ENCODE data around the gene AZU1. TPM values are rescaled to one million over a fixed set of nuclear protein-coding genes. Genes with fewer than 3 reads are reported as not detected.

The AZU1 gene
- total RNA-seq, 1 experiment from 2014 or later: 5.8 TPM

DNA sequence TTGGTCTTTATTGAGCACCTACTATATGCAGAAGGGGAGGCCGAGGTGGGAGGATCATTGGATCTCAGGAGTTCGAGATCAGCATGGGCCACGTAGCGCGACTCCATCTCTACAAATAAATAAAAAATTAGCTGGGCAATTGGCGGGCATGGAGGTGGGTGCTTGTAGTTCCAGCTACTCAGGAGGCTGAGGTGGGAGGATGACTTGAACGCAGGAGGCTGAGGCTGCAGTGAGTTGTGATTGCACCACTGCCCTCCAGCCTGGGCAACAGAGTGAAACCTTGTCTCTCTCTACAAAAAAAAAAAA is 35.6 kb downstream of the AZU1 start:
- BruUV-seq (replicated peaks): no TSS peak
- Histone ChIP-seq H3K4me3 (ENCODE audit: low read depth in 2 of 2, low read length in 2 of 2) (no peak overlapping the region), H3K27me3 (ENCODE audit: control insufficient read depth, insufficient read depth, low read length) (no peaks in the 10 kb centered on the region), H3K36me3 (ENCODE audit: control insufficient read depth, insufficient read depth, low read length) (no peaks in the 10 kb centered on the region), H3K27ac (ENCODE audit: low read length) (no peak overlapping the region), H3K9me3 (ENCODE audit: control insufficient read depth, insufficient read depth, low read depth, low read length) (no peaks in the 10 kb centered on the region), H3K4me1 (ENCODE audit: control insufficient read depth, insufficient read depth, low read length) (peaks cover 7% of the 10 kb centered on the region)
- in situ Hi-C loops (cut with HindIII; ENCODE audit: low pct_unique_long_range_greater_than_20kb, low sequenced_read_pairs) (no loop called here), intact Hi-C loops (cut with micrococcal nuclease; ENCODE audit: unreplicated experiment) (no loop called here)
- TF ChIP-seq, protein P1, sequence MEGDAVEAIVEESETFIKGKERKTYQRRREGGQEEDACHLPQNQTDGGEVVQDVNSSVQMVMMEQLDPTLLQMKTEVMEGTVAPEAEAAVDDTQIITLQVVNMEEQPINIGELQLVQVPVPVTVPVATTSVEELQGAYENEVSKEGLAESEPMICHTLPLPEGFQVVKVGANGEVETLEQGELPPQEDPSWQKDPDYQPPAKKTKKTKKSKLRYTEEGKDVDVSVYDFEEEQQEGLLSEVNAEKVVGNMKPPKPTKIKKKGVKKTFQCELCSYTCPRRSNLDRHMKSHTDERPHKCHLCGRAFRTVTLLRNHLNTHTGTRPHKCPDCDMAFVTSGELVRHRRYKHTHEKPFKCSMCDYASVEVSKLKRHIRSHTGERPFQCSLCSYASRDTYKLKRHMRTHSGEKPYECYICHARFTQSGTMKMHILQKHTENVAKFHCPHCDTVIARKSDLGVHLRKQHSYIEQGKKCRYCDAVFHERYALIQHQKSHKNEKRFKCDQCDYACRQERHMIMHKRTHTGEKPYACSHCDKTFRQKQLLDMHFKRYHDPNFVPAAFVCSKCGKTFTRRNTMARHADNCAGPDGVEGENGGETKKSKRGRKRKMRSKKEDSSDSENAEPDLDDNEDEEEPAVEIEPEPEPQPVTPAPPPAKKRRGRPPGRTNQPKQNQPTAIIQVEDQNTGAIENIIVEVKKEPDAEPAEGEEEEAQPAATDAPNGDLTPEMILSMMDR (IDR thresholded peaks at IDR 0.05): no peak
- TF ChIP-seq POLR2AphosphoS5 (IDR thresholded peaks at IDR 0.05; ENCODE audit: low read depth, low read length): no peak
- POLR2A ChIA-PET: interaction anchor here (0.7 kb wide), 1 partner anchor 12 kb away, joined by 17 read pairs; no protein-coding TSS in a partner anchor
- DNase-seq (ENCODE audit: low read depth, low spot score): no peak
- CTCF ChIA-PET: no interaction called here
- ATAC-seq: no peak

DNA sequence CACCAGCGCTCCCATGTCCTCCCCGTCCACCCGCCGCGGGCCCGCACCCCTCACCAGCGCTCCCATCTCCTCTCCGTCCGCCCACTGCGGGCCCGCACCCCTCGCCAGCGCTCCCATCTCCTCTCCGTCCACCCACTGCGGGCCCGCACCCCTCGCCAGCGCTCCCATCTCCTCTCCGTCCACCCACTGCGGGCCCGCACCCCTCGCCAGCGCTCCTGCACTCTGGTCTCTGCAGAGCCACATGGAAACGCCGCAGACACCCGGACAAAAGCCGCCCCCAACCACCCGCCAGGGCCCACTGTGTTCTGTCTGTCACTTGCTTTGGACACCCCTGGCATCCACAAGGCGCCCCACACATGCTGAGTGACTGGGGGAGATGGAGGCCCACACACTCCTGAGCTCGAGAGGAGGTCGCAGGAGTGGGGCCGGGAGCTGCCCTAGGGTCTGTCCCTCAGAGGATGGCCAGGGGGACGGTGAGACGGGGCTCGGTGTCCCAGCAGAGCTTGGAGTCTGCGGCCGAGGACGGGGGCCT is 39.2 kb downstream of the AZU1 start:
- Histone ChIP-seq H3K9me3 (ENCODE audit: control insufficient read depth, insufficient read depth, low read depth, low read length) (no peaks in the 10 kb centered on the region), H3K4me1 (ENCODE audit: control insufficient read depth, insufficient read depth, low read length) (peaks cover 5% of the 10 kb centered on the region; the same call in 1 of the 2 replicates), H3K4me3 (ENCODE audit: low read depth in 2 of 2, low read length in 2 of 2) (no peak overlapping the region), H3K36me3 (ENCODE audit: control insufficient read depth, insufficient read depth, low read length) (no peaks in the 10 kb centered on the region), H3K27me3 (ENCODE audit: control insufficient read depth, insufficient read depth, low read length) (no peaks in the 10 kb centered on the region), H3K27ac (ENCODE audit: low read length) (no peak overlapping the region)
- intact Hi-C loops (cut with micrococcal nuclease; ENCODE audit: unreplicated experiment): no loop called here
- in situ Hi-C loops (cut with HindIII; ENCODE audit: low pct_unique_long_range_greater_than_20kb, low sequenced_read_pairs): no loop called here
- DNase-seq (ENCODE audit: low read depth, low spot score): no peak
- TF ChIP-seq SIN3A (IDR thresholded peaks at IDR 0.05; ENCODE audit: borderline replicate concordance, insufficient read depth, low read depth, low read length): no peak
- TF ChIP-seq, protein P1 (IDR thresholded peaks at IDR 0.05): no peak
- CTCF ChIA-PET: interaction anchor here (0.6 kb wide), 1 partner anchor 9 kb away, joined by 3 read pairs; no protein-coding TSS in a partner anchor
- POLR2A ChIA-PET: interaction anchor here (0.6 to 0.7 kb wide), 2 partner anchors 89 to 146 kb away, joined by 3 to 4 read pairs; no protein-coding TSS in a partner anchor
- no peak for ATAC-seq
- BruUV-seq (replicated peaks): no TSS peak

DNA sequence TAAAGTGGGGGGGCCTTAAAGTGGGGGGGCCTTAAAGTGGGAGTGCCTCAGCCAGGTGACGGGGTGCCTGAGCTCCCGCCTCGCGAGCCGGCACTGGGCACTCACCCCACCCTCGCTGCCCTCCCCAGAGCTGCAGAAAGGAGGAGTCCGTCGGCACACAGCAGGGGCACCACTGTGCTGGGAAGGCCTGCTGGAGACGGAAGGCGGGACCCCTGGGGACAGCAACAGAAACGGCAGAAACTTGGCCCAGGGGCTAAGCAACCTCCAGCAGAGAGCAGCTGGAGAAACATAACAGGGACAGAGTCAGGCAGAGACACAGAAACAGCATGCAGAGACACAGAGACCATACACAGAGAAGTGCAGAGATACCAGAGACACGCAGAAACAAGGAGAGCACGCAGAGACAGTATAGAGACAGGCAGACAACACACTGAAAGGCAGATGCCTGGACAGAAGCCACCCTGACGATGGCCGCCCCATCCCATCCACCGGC is 39.7 kb downstream of the AZU1 start:
- in situ Hi-C loops (cut with HindIII; ENCODE audit: low pct_unique_long_range_greater_than_20kb, low sequenced_read_pairs): no loop called here
- CTCF ChIA-PET: interaction anchor here (0.6 kb wide), 1 partner anchor 10 kb away, joined by 3 read pairs; no protein-coding TSS in a partner anchor
- intact Hi-C loops (cut with micrococcal nuclease; ENCODE audit: unreplicated experiment): no loop called here

More for the DNA sequence above, 39.7 kb downstream of the AZU1 start:
- DNase-seq (ENCODE audit: low read depth, low spot score) (no peak), ATAC-seq (peak; percentile 23)
- no TSS peak for BruUV-seq (replicated peaks)
- POLR2A ChIA-PET: interaction anchor here (0.6 to 0.7 kb wide), 2 partner anchors 89 to 146 kb away, joined by 3 to 4 read pairs; no protein-coding TSS in a partner anchor
- no peak for TF ChIP-seq SIN3A (IDR thresholded peaks at IDR 0.05; ENCODE audit: borderline replicate concordance, insufficient read depth, low read depth, low read length)
- TF ChIP-seq TCF7L2 (IDR thresholded peaks at IDR 0.05; ENCODE audit: low read depth, low read length): no peak
- TF ChIP-seq, protein P1 (IDR thresholded peaks at IDR 0.05): no peak
- TF ChIP-seq POLR2AphosphoS5 (IDR thresholded peaks at IDR 0.05; ENCODE audit: low read depth, low read length): no peak
- TF ChIP-seq, protein P2, sequence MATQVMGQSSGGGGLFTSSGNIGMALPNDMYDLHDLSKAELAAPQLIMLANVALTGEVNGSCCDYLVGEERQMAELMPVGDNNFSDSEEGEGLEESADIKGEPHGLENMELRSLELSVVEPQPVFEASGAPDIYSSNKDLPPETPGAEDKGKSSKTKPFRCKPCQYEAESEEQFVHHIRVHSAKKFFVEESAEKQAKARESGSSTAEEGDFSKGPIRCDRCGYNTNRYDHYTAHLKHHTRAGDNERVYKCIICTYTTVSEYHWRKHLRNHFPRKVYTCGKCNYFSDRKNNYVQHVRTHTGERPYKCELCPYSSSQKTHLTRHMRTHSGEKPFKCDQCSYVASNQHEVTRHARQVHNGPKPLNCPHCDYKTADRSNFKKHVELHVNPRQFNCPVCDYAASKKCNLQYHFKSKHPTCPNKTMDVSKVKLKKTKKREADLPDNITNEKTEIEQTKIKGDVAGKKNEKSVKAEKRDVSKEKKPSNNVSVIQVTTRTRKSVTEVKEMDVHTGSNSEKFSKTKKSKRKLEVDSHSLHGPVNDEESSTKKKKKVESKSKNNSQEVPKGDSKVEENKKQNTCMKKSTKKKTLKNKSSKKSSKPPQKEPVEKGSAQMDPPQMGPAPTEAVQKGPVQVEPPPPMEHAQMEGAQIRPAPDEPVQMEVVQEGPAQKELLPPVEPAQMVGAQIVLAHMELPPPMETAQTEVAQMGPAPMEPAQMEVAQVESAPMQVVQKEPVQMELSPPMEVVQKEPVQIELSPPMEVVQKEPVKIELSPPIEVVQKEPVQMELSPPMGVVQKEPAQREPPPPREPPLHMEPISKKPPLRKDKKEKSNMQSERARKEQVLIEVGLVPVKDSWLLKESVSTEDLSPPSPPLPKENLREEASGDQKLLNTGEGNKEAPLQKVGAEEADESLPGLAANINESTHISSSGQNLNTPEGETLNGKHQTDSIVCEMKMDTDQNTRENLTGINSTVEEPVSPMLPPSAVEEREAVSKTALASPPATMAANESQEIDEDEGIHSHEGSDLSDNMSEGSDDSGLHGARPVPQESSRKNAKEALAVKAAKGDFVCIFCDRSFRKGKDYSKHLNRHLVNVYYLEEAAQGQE (IDR thresholded peaks at IDR 0.05; ENCODE audit: insufficient read depth in 1 of 2, low read depth in 2 of 2, low read length in 1 of 2): no peak
- H3K27me3 ChIP-seq (ENCODE audit: control insufficient read depth, insufficient read depth, low read length): no peaks in the 10 kb centered on the region
- H3K4me3 ChIP-seq (ENCODE audit: low read depth in 2 of 2, low read length in 2 of 2): no peak overlapping the region
- H3K27ac ChIP-seq (ENCODE audit: low read length): no peak overlapping the region
- H3K4me1 ChIP-seq (ENCODE audit: control insufficient read depth, insufficient read depth, low read length): peaks cover 5% of the 10 kb centered on the region; the same call in 1 of the 2 replicates
- H3K36me3 ChIP-seq (ENCODE audit: control insufficient read depth, insufficient read depth, low read length): no peaks in the 10 kb centered on the region
- no peaks in the 10 kb centered on the region for H3K9me3 ChIP-seq (ENCODE audit: control insufficient read depth, insufficient read depth, low read depth, low read length)
